OCI-LY7 (cell line): Measurements from ENCODE around the gene DLGAP4. TPM values are rescaled to one million over a fixed set of nuclear protein-coding genes. Genes with fewer than 3 reads are reported as not detected.

Experiments used
- BruUV-seq: library from RNA; stranded (reverse); fragments of 400-500 nt; replicated peaks from 2 replicates; lab custom pipeline; 2021; lab: Mats Ljungman, UMichigan
- CTCF ChIA-PET: fragments of 300-600 bp; sonication (Branson Sonifier 250); formaldehyde crosslinking; loops from one replicate; lab custom pipeline; 2022; ENCODE audit warnings: antibody characterized with exemption; ENCODE audit not compliant: unreplicated experiment; lab: Charles Lee
- POLR2A ChIA-PET: fragments of 300-600 bp; sonication (Branson Sonifier 250); formaldehyde crosslinking; loops from one replicate; lab custom pipeline; 2022; ENCODE audit warnings: antibody characterized with exemption; lab: Charles Lee
- DNase-seq: peaks from one replicate; pipeline ENCODE4 v3.0.0-alpha.2; 2015; ENCODE audit warnings: low spot score
- H2AFZ ChIP-seq: fragments of 200-600 bp; sonication (generic), shearing (Covaris generic); 2 replicates; pipeline ENCODE4 v1.6.1; 2014; ENCODE audit warnings: mild to moderate bottlenecking, antibody characterized with exemption, low read length, moderate library complexity
- H3K27ac ChIP-seq: fragments of 200-600 bp; sonication (generic); 2 replicates; pipeline ENCODE4 v1.5.1; 2014; ENCODE audit warnings: mixed run types, low read depth, mild to moderate bottlenecking, moderate library complexity, low read length, inconsistent platforms; ENCODE audit not compliant: poor library complexity, severe bottlenecking
- H3K36me3 ChIP-seq: fragments of 200-600 bp; sonication (generic); 2 replicates; pipeline ENCODE4 v1.6.1; 2014; ENCODE audit warnings: mild to moderate bottlenecking, antibody characterized with exemption, low read length, moderate library complexity, mixed read lengths; ENCODE audit not compliant: insufficient read depth
- H3K4me1 ChIP-seq: fragments of 200-600 bp; sonication (generic); 2 replicates; pipeline ENCODE4 v1.5.1; 2014; ENCODE audit warnings: mild to moderate bottlenecking, low read length; ENCODE audit not compliant: insufficient read depth, poor library complexity, severe bottlenecking
- H3K4me2 ChIP-seq: fragments of 200-600 bp; sonication (generic); 2 replicates; pipeline ENCODE4 v1.6.1; 2014; ENCODE audit warnings: mild to moderate bottlenecking, low read length
- H3K4me3 ChIP-seq: fragments of 200-600 bp; sonication (generic); 2 replicates; pipeline ENCODE4 v1.5.1; 2014; ENCODE audit warnings: mild to moderate bottlenecking, low read depth, low read length; ENCODE audit not compliant: poor library complexity, severe bottlenecking
- H3K79me2 ChIP-seq: fragments of 200-600 bp; sonication (generic); 2 replicates; pipeline ENCODE4 v1.6.1; 2016; ENCODE audit warnings: low read depth, mild to moderate bottlenecking, low read length, moderate library complexity, mixed read lengths; ENCODE audit not compliant: insufficient read depth
- H3K9me2 ChIP-seq: fragments of 200-600 bp; sonication (generic); 2 replicates; pipeline ENCODE4 v1.6.1; 2016; ENCODE audit warnings: mild to moderate bottlenecking, low read length, mixed read lengths; ENCODE audit not compliant: insufficient read depth
- H3K9me3 ChIP-seq: fragments of 200-600 bp; sonication (generic); 2 replicates; pipeline ENCODE4 v1.6.1; 2014; ENCODE audit warnings: mild to moderate bottlenecking, mixed run types, low read length, mixed read lengths
- H4K20me1 ChIP-seq: fragments of 200-600 bp; sonication (generic); 2 replicates; pipeline ENCODE4 v1.6.1; 2014; ENCODE audit warnings: mild to moderate bottlenecking, antibody characterized with exemption, low read length, moderate library complexity, mixed read lengths; ENCODE audit not compliant: insufficient read depth
- EZH2phosphoT487 ChIP-seq: fragments of 200-600 bp; sonication (generic); IDR thresholded peaks from 2 replicates; pipeline ENCODE4 v1.6.1; 2018; ENCODE audit warnings: low read depth, borderline replicate concordance, mild to moderate bottlenecking, mixed run types, antibody characterized with exemption, low read length, moderate library complexity, mixed read lengths
- intact Hi-C: fragments of 100-400 bp; cut with micrococcal nuclease; formaldehyde crosslinking; loops from one replicate; pipeline ENCODE4 v1.10.0; 2022; ENCODE audit not compliant: unreplicated experiment
- total RNA-seq, 2 experiments: library from RNA; depleted of rRNA in 1 of 2; stranded (reverse); fragments of >200 nt in 1 of 2; shearing (Covaris generic) in 1 of 2; gene quantifications; 2 replicates each; pipeline ENCODE4 v1.2.3, GENCODE V29; 2014 to 2022
- TF ChIP-seq, protein P1 (sequence below): fragments of 200-600 bp; sonication (generic); conservative IDR thresholded peaks from 2 replicates; pipeline ENCODE4 v1.5.1; 2014; ENCODE audit warnings: mild to moderate bottlenecking, antibody characterized with exemption, low read length, moderate library complexity, mixed read lengths

Gene DLGAP4
- total RNA-seq, 2 experiments from 2014 or later = 7.7 to 41.6 TPM

DNA sequence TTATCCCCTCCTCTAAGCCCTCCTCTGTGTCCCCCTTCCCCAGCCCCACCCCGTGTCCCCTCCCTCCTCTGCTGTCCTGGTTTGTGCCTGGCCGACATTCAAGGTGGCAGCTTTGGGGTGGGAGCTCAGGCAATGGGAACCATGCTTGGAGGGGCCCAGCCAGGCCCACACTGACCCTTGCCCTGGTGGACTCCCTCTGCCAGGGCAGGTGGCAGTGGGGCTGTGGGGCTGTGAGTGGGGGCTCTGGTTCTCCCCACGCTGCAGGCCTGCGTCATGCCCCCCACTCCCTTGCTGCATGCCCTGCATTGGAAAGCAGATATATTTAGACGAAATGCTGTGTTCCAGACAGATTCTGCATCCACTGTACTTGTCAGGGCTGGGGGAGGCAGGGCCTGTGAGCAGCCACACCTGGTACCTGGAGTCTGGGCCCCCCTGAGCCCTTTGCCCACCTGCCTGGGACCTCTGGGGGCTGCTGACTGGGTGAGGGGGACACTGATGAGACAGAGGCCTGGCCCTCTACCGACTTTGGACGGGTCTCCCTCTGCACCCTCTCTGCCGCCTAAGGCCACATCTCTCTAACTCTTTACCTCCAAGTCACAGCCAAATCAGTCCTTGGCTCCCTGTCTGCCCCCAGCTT lies 14.2 kb downstream of the DLGAP4 start:
- CTCF ChIA-PET = no interaction called here
- no peak for DNase-seq
- no peaks in the 10 kb centered on the region for H3K79me2 ChIP-seq
- H3K4me1 ChIP-seq = no peaks in the 10 kb centered on the region
- no peaks in the 10 kb centered on the region for H3K9me2 ChIP-seq
- no peak overlapping the region for H3K4me2 ChIP-seq
- no peaks in the 10 kb centered on the region for H3K9me3 ChIP-seq
- no peak overlapping the region for H3K4me3 ChIP-seq
- no peak for TF ChIP-seq EZH2phosphoT487
- TF ChIP-seq, protein P1, sequence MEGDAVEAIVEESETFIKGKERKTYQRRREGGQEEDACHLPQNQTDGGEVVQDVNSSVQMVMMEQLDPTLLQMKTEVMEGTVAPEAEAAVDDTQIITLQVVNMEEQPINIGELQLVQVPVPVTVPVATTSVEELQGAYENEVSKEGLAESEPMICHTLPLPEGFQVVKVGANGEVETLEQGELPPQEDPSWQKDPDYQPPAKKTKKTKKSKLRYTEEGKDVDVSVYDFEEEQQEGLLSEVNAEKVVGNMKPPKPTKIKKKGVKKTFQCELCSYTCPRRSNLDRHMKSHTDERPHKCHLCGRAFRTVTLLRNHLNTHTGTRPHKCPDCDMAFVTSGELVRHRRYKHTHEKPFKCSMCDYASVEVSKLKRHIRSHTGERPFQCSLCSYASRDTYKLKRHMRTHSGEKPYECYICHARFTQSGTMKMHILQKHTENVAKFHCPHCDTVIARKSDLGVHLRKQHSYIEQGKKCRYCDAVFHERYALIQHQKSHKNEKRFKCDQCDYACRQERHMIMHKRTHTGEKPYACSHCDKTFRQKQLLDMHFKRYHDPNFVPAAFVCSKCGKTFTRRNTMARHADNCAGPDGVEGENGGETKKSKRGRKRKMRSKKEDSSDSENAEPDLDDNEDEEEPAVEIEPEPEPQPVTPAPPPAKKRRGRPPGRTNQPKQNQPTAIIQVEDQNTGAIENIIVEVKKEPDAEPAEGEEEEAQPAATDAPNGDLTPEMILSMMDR = no peak
- BruUV-seq = no TSS peak
- no peak overlapping the region for H3K27ac ChIP-seq
- no peak overlapping the region for H2AFZ ChIP-seq
- POLR2A ChIA-PET = no interaction called here
- no peaks in the 10 kb centered on the region for H3K36me3 ChIP-seq
- H4K20me1 ChIP-seq = no peaks in the 10 kb centered on the region
- intact Hi-C loops = no loop called here

DNA sequence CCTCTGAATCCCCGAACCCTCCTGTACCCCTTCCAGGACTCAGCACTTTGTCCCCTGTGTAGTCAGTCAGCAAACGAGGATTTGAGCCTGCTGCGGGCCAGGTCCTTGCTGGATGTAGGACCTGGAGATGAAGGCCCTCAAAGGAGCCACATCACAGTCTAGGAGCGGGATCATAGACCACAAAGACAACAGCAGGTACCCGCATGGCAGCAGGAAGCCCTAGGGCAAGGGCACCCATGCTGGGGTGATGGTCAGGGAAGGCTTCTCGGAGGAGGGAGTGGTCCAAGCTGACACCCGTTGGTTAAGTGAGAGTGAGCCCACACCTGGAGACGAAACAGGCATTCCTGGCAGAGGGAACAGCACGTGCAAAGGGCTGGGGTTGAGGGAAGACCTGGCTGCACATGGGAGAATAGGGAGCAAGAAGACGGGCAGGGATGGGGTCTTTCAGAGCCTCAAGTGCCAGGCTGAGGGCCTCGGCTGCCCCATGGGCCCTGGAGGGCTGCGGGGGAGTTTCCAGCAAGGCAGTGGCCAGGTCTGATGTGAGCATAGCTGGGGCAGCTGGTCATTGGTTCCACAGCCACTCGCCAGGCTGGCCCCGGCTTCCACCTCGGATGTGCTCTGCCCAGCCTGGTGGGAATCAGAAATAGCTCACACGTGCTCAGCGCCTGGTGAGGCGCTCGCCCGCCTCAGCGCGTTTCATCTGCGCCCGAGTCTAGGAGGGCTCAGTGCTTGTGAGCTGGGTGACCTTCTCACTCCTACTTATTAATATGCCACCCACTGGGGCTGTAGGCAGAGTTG lies 15.0 kb downstream of the DLGAP4 start:
- H3K79me2 ChIP-seq = no peaks in the 10 kb centered on the region
- H3K27ac ChIP-seq = no peak overlapping the region
- intact Hi-C loops = no loop called here
- ChIA-PET POLR2A (no interaction called here), CTCF (no interaction called here)
- TF ChIP-seq, protein P1 = no peak
- no peak for TF ChIP-seq EZH2phosphoT487
- H3K36me3 ChIP-seq = no peaks in the 10 kb centered on the region
- H3K4me1 ChIP-seq = no peaks in the 10 kb centered on the region
- no peak overlapping the region for H2AFZ ChIP-seq
- H4K20me1 ChIP-seq = no peaks in the 10 kb centered on the region
- H3K4me2 ChIP-seq = no peak overlapping the region
- H3K9me3 ChIP-seq = no peaks in the 10 kb centered on the region
- no peak overlapping the region for H3K4me3 ChIP-seq
- BruUV-seq = no TSS peak
- no peaks in the 10 kb centered on the region for H3K9me2 ChIP-seq
- DNase-seq = no peak

DNA sequence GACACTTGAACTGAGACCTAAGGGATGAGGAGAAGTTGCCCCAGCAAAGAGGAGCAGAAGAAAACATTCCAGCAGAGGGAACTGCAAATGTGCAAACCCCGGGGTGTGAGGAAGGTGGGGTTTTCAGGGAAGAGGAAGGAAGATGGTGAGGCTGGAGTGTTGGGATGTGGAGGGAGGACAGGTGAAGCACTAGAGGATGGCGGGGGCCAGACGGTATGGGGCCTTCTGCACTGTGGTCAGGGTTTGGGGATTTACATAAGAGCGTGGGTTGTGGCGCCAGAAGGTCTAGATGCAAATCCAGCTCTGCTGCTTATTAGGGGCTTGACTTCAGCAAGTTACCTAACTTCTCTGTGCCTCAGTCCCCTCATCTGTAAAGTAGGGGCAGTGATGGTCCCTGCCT lies 16.0 kb downstream of the DLGAP4 start:
- Histone ChIP-seq H3K4me2 (no peak overlapping the region), H3K9me2 (no peaks in the 10 kb centered on the region), H3K4me3 (no peak overlapping the region), H3K4me1 (no peaks in the 10 kb centered on the region), H3K27ac (no peak overlapping the region), H4K20me1 (no peaks in the 10 kb centered on the region), H2AFZ (no peak overlapping the region), H3K9me3 (no peaks in the 10 kb centered on the region), H3K36me3 (no peaks in the 10 kb centered on the region), H3K79me2 (no peaks in the 10 kb centered on the region)
- ChIA-PET POLR2A (no interaction called here), CTCF (no interaction called here)
- BruUV-seq = no TSS peak
- no peak for DNase-seq
- intact Hi-C loops = no loop called here
- TF ChIP-seq, protein P1 = no peak
- TF ChIP-seq EZH2phosphoT487 = no peak
